Cardiac fibroblast (primary cell): ENCODE results near the gene SLC66A2.

Experiments
- DNase-seq, 2 donors: peaks; one replicate each; pipeline versions ENCODE4 v3.0.0 to v3.0.0-alpha.2; 2010; ENCODE audit warnings: low read depth in 2 of 2
- H3K4me3 ChIP-seq, 2 donors: replicated peaks in 1 of 2; 1 replicate in 1 of 2; 2 replicates in 1 of 2; pipeline ENCODE4 v1.5.1; 2011; ENCODE audit warnings: low read depth in 2 of 2, low read length in 2 of 2, mild to moderate bottlenecking in 2 of 2, moderate library complexity in 1 of 2
- CTCF ChIP-seq: IDR thresholded peaks from one replicate; pipeline ENCODE4 v1.5.1; 2011; ENCODE audit warnings: low read depth, mild to moderate bottlenecking, low read length, inconsistent platforms

The SLC66A2 gene

GRCh38 chr18:79917853-79918614, 33.4 kb downstream of the SLC66A2 start:
- no peak overlapping the region for H3K4me3 ChIP-seq
- no peak for TF ChIP-seq CTCF
- DNase-seq = no peak

GRCh38 chr18:79917169-79917852, 34.1 kb downstream of the SLC66A2 start:
- no peak for DNase-seq
- H3K4me3 ChIP-seq = no peak overlapping the region
- TF ChIP-seq CTCF = no peak

GRCh38 chr18:79916546-79917168, 34.8 kb downstream of the SLC66A2 start:
- no peak overlapping the region for H3K4me3 ChIP-seq
- no peak for DNase-seq
- no peak for TF ChIP-seq CTCF

- no peak for TF ChIP-seq CTCF
- DNase-seq = no peak
- H3K4me3 ChIP-seq = no peak overlapping the region
These were observed 35.3 kb downstream of the SLC66A2 start for GRCh38 chr18:79916128-79916494.

- no peak overlapping the region for H3K4me3 ChIP-seq
- DNase-seq = no peak
- no peak for TF ChIP-seq CTCF
These were observed 36.0 kb downstream of the SLC66A2 start for GRCh38 chr18:79915161-79916127.

- no peak for TF ChIP-seq CTCF
- no peak overlapping the region for H3K4me3 ChIP-seq
- DNase-seq = no peak
These were observed 36.8 kb downstream of the SLC66A2 start for GRCh38 chr18:79914614-79915160.
